A549 (cell line): Measurements from ENCODE around the gene TMPRSS6. TPM values are rescaled to one million over a fixed set of nuclear protein-coding genes. Genes with fewer than 3 reads are reported as not detected.

Experiments used
- ATAC-seq, 2 experiments: fragments of 200-7000 bp in 1 of 2; fragments of >200 bp in 1 of 2; cut with Nextera tagmentation in 1 of 2; cut with Tn5 transposase in 1 of 2; 3 replicates each; pipeline versions ENCODE4 v1.8.0 to v1.9.1; 2018 to 2020; ENCODE audit warnings: mild to moderate bottlenecking in 1 of 2, moderate library complexity in 1 of 2
- CTCF ChIA-PET: fragments of 300-600 bp; sonication (Branson Sonifier 250); formaldehyde crosslinking; extraction: SDS; loops from one replicate; lab custom pipeline; 2021; ENCODE audit warnings: antibody characterized with exemption, inconsistent platforms; lab: Yijun Ruan, JAX
- POLR2A ChIA-PET: fragments of 350-600 bp; formaldehyde crosslinking; extraction: SDS; loops from one replicate; lab custom pipeline; 2021; ENCODE audit warnings: antibody characterized with exemption, inconsistent platforms; lab: Yijun Ruan, JAX
- DNase-seq, 2 experiments: peaks; one replicate each; pipeline versions ENCODE4 v3.0.0 to v3.0.0-alpha.2; 2011 to 2016; ENCODE audit warnings: low read depth in 1 of 2, low spot score in 1 of 2
- FAIRE-seq: peaks from 2 replicates; lab custom pipeline; 2011; peaks lifted over from hg19 to GRCh38; lab: Jason Lieb, UNC
- H3K27ac ChIP-seq, 2 experiments: fragments of >200 bp; sonication (Bioruptor Twin); formaldehyde crosslinking; 3 replicates each; pipeline ENCODE4 v1.5.1; 2016 to 2017
- H3K4me1 ChIP-seq: fragments of >200 bp; sonication (Bioruptor Twin); formaldehyde crosslinking; 3 replicates; pipeline ENCODE4 v1.6.1; 2016
- H3K4me2 ChIP-seq: fragments of >200 bp; sonication (Bioruptor Twin); formaldehyde crosslinking; 3 replicates; pipeline ENCODE4 v1.6.1; 2016
- H3K4me3 ChIP-seq: fragments of >200 bp; sonication (Bioruptor Twin); formaldehyde crosslinking; 3 replicates; pipeline ENCODE4 v1.5.1; 2016
- H3K9me3 ChIP-seq: fragments of >200 bp; sonication (Bioruptor Twin); formaldehyde crosslinking; 3 replicates; pipeline ENCODE4 v1.6.1; 2016
- CBX2 ChIP-seq: fragments of 200-600 bp; sonication (generic); IDR thresholded peaks from 2 replicates; pipeline ENCODE4 v1.6.1; 2016; ENCODE audit warnings: low read depth, mild to moderate bottlenecking, borderline replicate concordance
- CEBPB ChIP-seq, 2 experiments: fragments of >200 bp in 1 of 2; sonication (Bioruptor Twin) in 1 of 2; formaldehyde crosslinking in 1 of 2; IDR thresholded peaks; 2 replicates each; pipeline ENCODE4 v1.6.1; 2012 to 2016
- CHD2 ChIP-seq: fragments of 150-350 bp; IDR thresholded peaks from 2 replicates; pipeline ENCODE4 v1.6.1; 2014; ENCODE audit warnings: low read length; ENCODE audit not compliant: partially characterized antibody
- CHD4 ChIP-seq: fragments of 200-600 bp; sonication (generic); IDR thresholded peaks from 2 replicates; pipeline ENCODE4 v1.6.1; 2016; ENCODE audit warnings: antibody characterized with exemption, mild to moderate bottlenecking, borderline replicate concordance
- EP300 ChIP-seq, 2 experiments: fragments of >200 bp; sonication (Bioruptor Twin); formaldehyde crosslinking; IDR thresholded peaks; 2 replicates in 1 of 2; 3 replicates in 1 of 2; pipeline ENCODE4 v1.6.1; 2016 to 2017
- FOSB ChIP-seq: fragments of 250-450 bp; sonication (Bioruptor Pico); IDR thresholded peaks from 2 replicates; pipeline ENCODE4 v1.5.0; 2020; ENCODE audit warnings: mild to moderate bottlenecking, moderate library complexity
- FOXS1 ChIP-seq: fragments of 250-450 bp; sonication (Bioruptor Pico); IDR thresholded peaks from 2 replicates; pipeline ENCODE4 v1.5.0; 2020; ENCODE audit warnings: mild to moderate bottlenecking, moderate library complexity
- GATA3 ChIP-seq: IDR thresholded peaks from 2 replicates; pipeline ENCODE4 v1.6.1; 2012; ENCODE audit warnings: borderline replicate concordance
- HDAC2 ChIP-seq: fragments of 200-600 bp; sonication (generic); IDR thresholded peaks from 2 replicates; pipeline ENCODE4 v1.6.1; 2016
- HEYL ChIP-seq: fragments of 250-450 bp; sonication (Bioruptor Pico); IDR thresholded peaks from 2 replicates; pipeline ENCODE4 v1.8.0; 2021; ENCODE audit warnings: mild to moderate bottlenecking, moderate library complexity
- HOXA7 ChIP-seq: fragments of 250-450 bp; sonication (Bioruptor Pico); IDR thresholded peaks from 2 replicates; pipeline ENCODE4 v1.5.0; 2020; ENCODE audit warnings: mild to moderate bottlenecking, moderate library complexity
- MAFK ChIP-seq: fragments of 450-650 bp; IDR thresholded peaks from 2 replicates; pipeline ENCODE4 v1.6.1; 2014; ENCODE audit not compliant: partially characterized antibody
- MAZ ChIP-seq: fragments of 150-350 bp; IDR thresholded peaks from 2 replicates; pipeline ENCODE4 v1.6.1; 2014; ENCODE audit warnings: antibody characterized with exemption, low read depth, low read length, borderline replicate concordance
- RAD21 ChIP-seq, 2 experiments: fragments of >200 bp in 1 of 2; sonication (Bioruptor Twin) in 1 of 2; formaldehyde crosslinking in 1 of 2; IDR thresholded peaks in 1 of 2; conservative IDR thresholded peaks in 1 of 2; 2 replicates in 1 of 2; 3 replicates in 1 of 2; pipeline ENCODE4 v1.6.1; 2012 to 2018; ENCODE audit warnings: inconsistent platforms in 1 of 2
- RFX5 ChIP-seq: fragments of 450-650 bp; IDR thresholded peaks from 2 replicates; pipeline ENCODE4 v1.7.1; 2014; ENCODE audit warnings: antibody characterized with exemption, mild to moderate bottlenecking, moderate library complexity
- RNF2 ChIP-seq: fragments of 200-600 bp; sonication (generic); IDR thresholded peaks from 2 replicates; pipeline ENCODE4 v1.6.1; 2016; ENCODE audit warnings: low read depth, mild to moderate bottlenecking, antibody characterized with exemption, moderate library complexity, borderline replicate concordance
- SMC3 ChIP-seq: fragments of >200 bp; sonication (Bioruptor Twin); formaldehyde crosslinking; IDR thresholded peaks from 3 replicates; pipeline ENCODE4 v1.6.1; 2018; ENCODE audit warnings: inconsistent platforms
- TP53 ChIP-seq: fragments of 250-450 bp; sonication (Bioruptor Pico); IDR thresholded peaks from 2 replicates; pipeline ENCODE4 v1.5.0; 2021; ENCODE audit warnings: mild to moderate bottlenecking, moderate library complexity
- ZC3H11A ChIP-seq: fragments of 450-650 bp; IDR thresholded peaks from 2 replicates; pipeline ENCODE4 v1.6.1; 2014; ENCODE audit warnings: antibody characterized with exemption, mild to moderate bottlenecking
- ZNF302 ChIP-seq: fragments of 250-450 bp; sonication (Bioruptor Pico); IDR thresholded peaks from 2 replicates; pipeline ENCODE4 v1.9.0; 2021; ENCODE audit warnings: inconsistent platforms, mild to moderate bottlenecking, moderate library complexity
- WGBS: methylation state at CpG from one replicate; pipeline ENCODE4 v1.1.6; 2017; ENCODE audit errors: missing lambda C conversion rate; 5-methylcytosine and 5-hydroxymethylcytosine counted together
- polyA plus RNA-seq, 4 experiments: library from polyadenylated mRNA; depleted of rRNA in 3 of 4; stranded (reverse); fragments of >200 nt; fragmentation: RNase III in 1 of 4; extraction: RNeasy Plus Mini Kit Qiagen cat#74134 plus additional on column Dnase treatment in 1 of 4; gene quantifications; 2 replicates in 3 of 4; 3 replicates in 1 of 4; pipeline ENCODE4 v1.2.3, GENCODE V29; 2011 to 2017
- TF ChIP-seq, protein P1 (sequence below): fragments of >200 bp; sonication (Bioruptor Twin); formaldehyde crosslinking; IDR thresholded peaks from 2 replicates; pipeline ENCODE4 v1.6.1; 2016
- TF ChIP-seq, protein P2 (sequence below): IDR thresholded peaks from 2 replicates; pipeline ENCODE4 v1.6.1; 2012
- TF ChIP-seq, protein P3 (sequence below): fragments of >200 bp; sonication (Bioruptor Twin); formaldehyde crosslinking; IDR thresholded peaks from 3 replicates; pipeline ENCODE4 v1.6.1; 2016
- TF ChIP-seq, protein P4 (sequence below): fragments of 250-450 bp; sonication (Bioruptor Pico); IDR thresholded peaks from 2 replicates; pipeline ENCODE4 v1.5.0; 2021; ENCODE audit warnings: mild to moderate bottlenecking, moderate library complexity, borderline replicate concordance
- TF ChIP-seq, protein P5 (sequence below): fragments of >200 bp; sonication (Bioruptor Twin); formaldehyde crosslinking; IDR thresholded peaks from 3 replicates; pipeline ENCODE4 v1.5.1; 2016
- TF ChIP-seq, protein P6 (sequence below): IDR thresholded peaks from 2 replicates; pipeline ENCODE4 v1.6.1; 2012

Gene TMPRSS6
- polyA plus RNA-seq, 2 of the 4 experiments (the other 2 are of a cell fraction): not detected

DNA sequence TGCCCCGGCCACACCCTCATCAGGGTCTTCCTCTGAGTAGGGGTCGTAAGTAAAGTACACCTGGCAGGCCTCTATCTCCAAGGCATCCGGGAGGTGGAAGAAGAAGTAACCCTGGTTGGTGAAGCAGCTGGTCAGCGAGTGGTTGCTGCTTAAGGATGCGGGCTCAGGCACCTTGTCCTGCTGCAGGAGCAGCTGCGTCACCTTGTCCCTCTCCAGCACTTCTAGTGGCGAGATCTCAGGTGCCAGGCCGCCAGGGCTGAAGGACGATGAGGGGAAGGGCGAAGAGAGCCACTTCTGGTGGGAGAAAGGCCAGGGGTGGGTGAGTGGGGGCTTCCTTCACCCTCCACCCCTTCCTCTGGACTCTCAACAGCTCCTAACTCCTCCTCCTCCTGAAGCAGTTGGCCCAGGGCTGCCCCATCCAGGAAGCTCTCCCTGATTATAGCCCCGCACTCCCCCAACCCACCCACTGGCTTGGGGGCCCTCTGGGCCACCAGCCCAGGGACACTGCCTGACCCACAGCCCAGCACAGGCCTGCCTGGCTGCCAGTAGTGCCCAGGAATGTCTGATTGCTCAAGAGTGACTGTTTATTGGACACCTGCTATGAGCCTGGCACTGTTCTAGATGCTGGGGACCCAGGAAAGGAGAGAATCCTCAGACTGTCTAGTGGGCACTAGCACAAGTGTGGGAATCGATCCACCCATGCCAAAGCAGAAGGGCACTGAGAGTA lies 19.2 kb upstream of the TMPRSS6 start:
- FAIRE-seq (no peak), ATAC-seq (peak in 1 of 2 experiments; percentile 40; a peak in 3 of 6 replicates), DNase-seq (no peak)
- ChIA-PET POLR2A (no interaction called here), CTCF (no interaction called here)
- no peak overlapping the region for H3K4me3 ChIP-seq
- H3K27ac ChIP-seq: no peak overlapping the region
- no peaks in the 10 kb centered on the region; the same call in 2 of the 3 replicates for H3K4me1 ChIP-seq
- H3K4me2 ChIP-seq: no peak overlapping the region
- TF ChIP-seq, protein P1, sequence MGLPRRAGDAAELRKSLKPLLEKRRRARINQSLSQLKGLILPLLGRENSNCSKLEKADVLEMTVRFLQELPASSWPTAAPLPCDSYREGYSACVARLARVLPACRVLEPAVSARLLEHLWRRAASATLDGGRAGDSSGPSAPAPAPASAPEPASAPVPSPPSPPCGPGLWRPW: no peak
- no peak for TF ChIP-seq CBX2
- no peak for TF ChIP-seq EP300 (IDR thresholded peaks at IDR 0.05)
- TF ChIP-seq ZC3H11A: no peak
- TF ChIP-seq, protein P2, sequence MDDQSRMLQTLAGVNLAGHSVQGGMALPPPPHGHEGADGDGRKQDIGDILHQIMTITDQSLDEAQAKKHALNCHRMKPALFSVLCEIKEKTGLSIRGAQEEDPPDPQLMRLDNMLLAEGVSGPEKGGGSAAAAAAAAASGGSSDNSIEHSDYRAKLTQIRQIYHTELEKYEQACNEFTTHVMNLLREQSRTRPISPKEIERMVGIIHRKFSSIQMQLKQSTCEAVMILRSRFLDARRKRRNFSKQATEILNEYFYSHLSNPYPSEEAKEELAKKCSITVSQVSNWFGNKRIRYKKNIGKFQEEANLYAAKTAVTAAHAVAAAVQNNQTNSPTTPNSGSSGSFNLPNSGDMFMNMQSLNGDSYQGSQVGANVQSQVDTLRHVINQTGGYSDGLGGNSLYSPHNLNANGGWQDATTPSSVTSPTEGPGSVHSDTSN: no peak
- no peak for TF ChIP-seq CHD2
- no peak for TF ChIP-seq RFX5
- TF ChIP-seq CHD4: no peak
- TF ChIP-seq CEBPB (IDR thresholded peaks at IDR 0.05): no peak
- no peak for TF ChIP-seq HOXA7
- no peak for TF ChIP-seq GATA3
- TF ChIP-seq HDAC2: no peak
- TF ChIP-seq MAFK: no peak
- TF ChIP-seq, protein P3, sequence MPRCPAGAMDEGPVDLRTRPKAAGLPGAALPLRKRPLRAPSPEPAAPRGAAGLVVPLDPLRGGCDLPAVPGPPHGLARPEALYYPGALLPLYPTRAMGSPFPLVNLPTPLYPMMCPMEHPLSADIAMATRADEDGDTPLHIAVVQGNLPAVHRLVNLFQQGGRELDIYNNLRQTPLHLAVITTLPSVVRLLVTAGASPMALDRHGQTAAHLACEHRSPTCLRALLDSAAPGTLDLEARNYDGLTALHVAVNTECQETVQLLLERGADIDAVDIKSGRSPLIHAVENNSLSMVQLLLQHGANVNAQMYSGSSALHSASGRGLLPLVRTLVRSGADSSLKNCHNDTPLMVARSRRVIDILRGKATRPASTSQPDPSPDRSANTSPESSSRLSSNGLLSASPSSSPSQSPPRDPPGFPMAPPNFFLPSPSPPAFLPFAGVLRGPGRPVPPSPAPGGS: no peak
- WGBS: 85% methylated on average over 11 of the region's 12 CpGs
- no peaks in the 10 kb centered on the region for H3K9me3 ChIP-seq

DNA sequence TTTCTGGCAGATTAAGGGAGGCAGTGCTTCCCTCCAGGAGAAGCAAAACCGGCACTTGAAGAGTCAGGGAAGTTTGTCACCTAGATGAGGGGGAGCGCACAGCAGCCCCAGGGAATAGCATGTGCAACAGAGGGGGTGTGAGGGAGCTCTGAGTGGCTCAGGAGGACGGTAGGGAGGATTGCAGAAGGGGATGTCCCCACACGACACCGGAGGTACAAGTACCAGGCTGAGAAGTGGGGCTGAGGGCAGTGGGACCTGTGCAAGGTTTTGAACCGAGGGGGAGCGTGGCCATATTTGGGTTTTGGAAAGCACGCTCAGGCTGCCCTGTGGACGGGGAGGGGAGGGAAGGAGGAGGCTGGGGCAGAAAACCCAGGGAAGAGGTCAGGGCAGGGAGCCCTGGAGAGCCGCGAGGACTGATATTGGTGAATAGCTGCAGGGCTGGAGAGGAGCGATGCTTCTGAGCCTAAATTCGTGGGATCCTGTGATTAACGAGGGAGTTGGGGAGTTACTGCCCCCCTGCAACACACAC lies 17.9 kb upstream of the TMPRSS6 start:
- no peak for FAIRE-seq
- no peak overlapping the region for H3K4me2 ChIP-seq
- 72% methylated on average over 13 of the region's 14 CpGs for WGBS

DNA sequence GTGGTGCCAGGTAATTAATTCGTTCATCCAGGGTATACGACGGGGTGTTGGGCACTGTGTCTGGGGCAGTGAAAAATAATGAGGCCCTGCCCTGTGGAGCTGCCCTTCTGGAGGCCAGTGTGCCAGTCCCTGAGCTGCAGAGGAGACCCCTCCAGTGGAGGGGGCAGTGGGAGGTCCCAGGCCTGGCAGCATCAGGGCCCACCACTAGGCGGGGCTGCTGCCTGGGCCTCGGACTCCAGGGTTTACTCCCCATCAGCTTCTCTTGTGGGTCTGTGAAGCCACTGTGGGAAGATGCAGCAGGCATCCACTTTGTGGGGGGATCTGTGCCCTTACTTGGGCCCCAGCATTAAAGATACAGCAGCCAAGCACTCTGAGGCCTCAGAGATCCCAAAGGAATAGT lies 17.4 kb upstream of the TMPRSS6 start:
- Histone ChIP-seq H3K4me2 (no peak overlapping the region), H3K4me1 (peaks cover 12% of the 10 kb centered on the region; the same call in 2 of the 3 replicates), H3K4me3 (no peak overlapping the region), H3K27ac (peak overlapping the region in 1 of 2 experiments; percentile 54; a peak in 2 of 6 replicates), H3K9me3 (no peaks in the 10 kb centered on the region)
- FAIRE-seq: no peak
- TF ChIP-seq RAD21 (conservative IDR thresholded peaks at IDR 0.05 in 1 of 2, IDR thresholded peaks at IDR 0.05 in 1 of 2) (peak; percentile 20 to 50; a peak in 3 of 5 replicates), TP53 (CRISPR knock-in tag) (no peak), HEYL (no peak), RNF2 (no peak)
- TF ChIP-seq, protein P4, sequence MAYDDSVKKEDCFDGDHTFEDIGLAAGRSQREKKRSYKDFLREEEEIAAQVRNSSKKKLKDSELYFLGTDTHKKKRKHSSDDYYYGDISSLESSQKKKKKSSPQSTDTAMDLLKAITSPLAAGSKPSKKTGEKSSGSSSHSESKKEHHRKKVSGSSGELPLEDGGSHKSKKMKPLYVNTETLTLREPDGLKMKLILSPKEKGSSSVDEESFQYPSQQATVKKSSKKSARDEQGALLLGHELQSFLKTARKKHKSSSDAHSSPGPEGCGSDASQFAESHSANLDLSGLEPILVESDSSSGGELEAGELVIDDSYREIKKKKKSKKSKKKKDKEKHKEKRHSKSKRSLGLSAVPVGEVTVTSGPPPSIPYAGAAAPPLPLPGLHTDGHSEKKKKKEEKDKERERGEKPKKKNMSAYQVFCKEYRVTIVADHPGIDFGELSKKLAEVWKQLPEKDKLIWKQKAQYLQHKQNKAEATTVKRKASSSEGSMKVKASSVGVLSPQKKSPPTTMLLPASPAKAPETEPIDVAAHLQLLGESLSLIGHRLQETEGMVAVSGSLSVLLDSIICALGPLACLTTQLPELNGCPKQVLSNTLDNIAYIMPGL: no peak
- TF ChIP-seq, protein P5, sequence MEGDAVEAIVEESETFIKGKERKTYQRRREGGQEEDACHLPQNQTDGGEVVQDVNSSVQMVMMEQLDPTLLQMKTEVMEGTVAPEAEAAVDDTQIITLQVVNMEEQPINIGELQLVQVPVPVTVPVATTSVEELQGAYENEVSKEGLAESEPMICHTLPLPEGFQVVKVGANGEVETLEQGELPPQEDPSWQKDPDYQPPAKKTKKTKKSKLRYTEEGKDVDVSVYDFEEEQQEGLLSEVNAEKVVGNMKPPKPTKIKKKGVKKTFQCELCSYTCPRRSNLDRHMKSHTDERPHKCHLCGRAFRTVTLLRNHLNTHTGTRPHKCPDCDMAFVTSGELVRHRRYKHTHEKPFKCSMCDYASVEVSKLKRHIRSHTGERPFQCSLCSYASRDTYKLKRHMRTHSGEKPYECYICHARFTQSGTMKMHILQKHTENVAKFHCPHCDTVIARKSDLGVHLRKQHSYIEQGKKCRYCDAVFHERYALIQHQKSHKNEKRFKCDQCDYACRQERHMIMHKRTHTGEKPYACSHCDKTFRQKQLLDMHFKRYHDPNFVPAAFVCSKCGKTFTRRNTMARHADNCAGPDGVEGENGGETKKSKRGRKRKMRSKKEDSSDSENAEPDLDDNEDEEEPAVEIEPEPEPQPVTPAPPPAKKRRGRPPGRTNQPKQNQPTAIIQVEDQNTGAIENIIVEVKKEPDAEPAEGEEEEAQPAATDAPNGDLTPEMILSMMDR: peak; percentile 28; the same call in 2 of the 3 replicates
- TF ChIP-seq, protein P6, sequence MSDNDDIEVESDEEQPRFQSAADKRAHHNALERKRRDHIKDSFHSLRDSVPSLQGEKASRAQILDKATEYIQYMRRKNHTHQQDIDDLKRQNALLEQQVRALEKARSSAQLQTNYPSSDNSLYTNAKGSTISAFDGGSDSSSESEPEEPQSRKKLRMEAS: no peak
- DNase-seq: peak in 1 of 2 experiments; percentile 19
- WGBS: 82% methylated on average over 3 of the region's 5 CpGs
- POLR2A ChIA-PET: interaction anchor here (1.2 kb wide), 1 partner anchor 73 kb away, joined by 5 read pairs; no protein-coding TSS in a partner anchor
- CTCF ChIA-PET: interaction anchor here (0.7 to 1.8 kb wide), 6 partner anchors 11 to 73 kb away, joined by 3 to 8 read pairs (median 4); partner anchors contain the start of gene TMPRSS6
- ATAC-seq: peak; percentile 51 to 82; a peak in 5 of 6 replicates

More for the DNA sequence above, 17.9 kb upstream of the TMPRSS6 start:
- H3K4me3 ChIP-seq: no peak overlapping the region
- no peak for TF ChIP-seq SMC3
- TF ChIP-seq FOXS1 (CRISPR knock-in tag): no peak
- no peak for TF ChIP-seq FOSB
- TF ChIP-seq HOXA7: no peak
- no peak for TF ChIP-seq ZNF302 (CRISPR knock-in tag)
- TF ChIP-seq MAZ: no peak
- H3K9me3 ChIP-seq: no peaks in the 10 kb centered on the region
- peaks cover 7% of the 10 kb centered on the region; the same call in 2 of the 3 replicates for H3K4me1 ChIP-seq
- DNase-seq: no peak
- POLR2A ChIA-PET: interaction anchor here (1.2 kb wide), 1 partner anchor 72 kb away, joined by 5 read pairs; no protein-coding TSS in a partner anchor
- ATAC-seq: peak in 1 of 2 experiments; percentile 15; a peak in 2 of 6 replicates
- peak overlapping the region in 1 of 2 experiments; percentile 54; a peak in 2 of 6 replicates for H3K27ac ChIP-seq
- CTCF ChIA-PET: interaction anchor here (0.6 to 1.8 kb wide), 5 partner anchors 17 to 79 kb away, joined by 3 to 8 read pairs (median 4); partner anchors contain the start of gene TMPRSS6
